Skeletal muscle satellite cell (primary cell): ENCODE measurements around the gene TESK1.
"Not testable (repeated sequence)": the region's sequence is repeated elsewhere in the genome, so short reads cannot be mapped to it uniquely, and the experiment has no call there.

Experiments
- H3K27me3 ChIP-seq: 2 replicates; pipeline ENCODE4 v1.7.0; 2013; ENCODE audit warnings: low read length; ENCODE audit not compliant: control insufficient read depth, insufficient read depth
- H3K36me3 ChIP-seq: 2 replicates; pipeline ENCODE4 v1.7.0; 2013; ENCODE audit warnings: mild to moderate bottlenecking, control low read depth, low read length; ENCODE audit not compliant: insufficient read depth
- H3K4me1 ChIP-seq: 2 replicates; pipeline ENCODE4 v1.7.0; 2013; ENCODE audit warnings: low read length; ENCODE audit not compliant: control insufficient read depth, insufficient read depth
- H3K4me2 ChIP-seq: 2 replicates; pipeline ENCODE4 v1.7.0; 2013; ENCODE audit warnings: mild to moderate bottlenecking, low read length
- H3K4me3 ChIP-seq: 2 replicates; pipeline ENCODE4 v1.7.0; 2013; ENCODE audit warnings: low read length
- H3K9ac ChIP-seq: 2 replicates; pipeline ENCODE4 v1.7.0; 2013; ENCODE audit warnings: mild to moderate bottlenecking, low read depth, low read length, moderate library complexity
- H3K9me3 ChIP-seq: replicated peaks from 2 replicates; pipeline ENCODE4 v1.7.0; 2013; ENCODE audit warnings: mild to moderate bottlenecking, control low read depth, low read length

The TESK1 gene

DNA sequence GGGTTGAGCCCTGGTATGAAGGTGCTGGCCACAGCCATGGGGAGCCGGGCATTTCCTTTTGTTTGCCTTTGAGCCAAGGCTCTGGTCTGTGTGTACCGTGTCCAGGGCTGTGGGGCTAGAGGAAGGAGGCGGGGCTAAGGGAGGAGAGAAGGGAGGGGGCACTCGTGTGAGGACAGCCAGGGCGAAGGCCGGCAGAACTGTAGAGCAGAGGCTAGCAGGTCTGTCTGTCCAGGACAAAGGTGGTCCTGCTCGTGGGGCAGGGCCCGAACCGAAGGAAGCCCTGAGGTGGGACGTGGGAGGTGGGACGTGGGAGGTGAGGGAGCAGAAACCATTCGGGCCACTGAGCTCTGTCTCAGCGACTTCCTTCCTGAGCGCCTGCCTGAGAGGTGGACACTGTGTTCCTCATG, 41.3 kb upstream of the TESK1 start:
- H3K36me3 ChIP-seq: peaks cover 42% of the 10 kb centered on the region
- no peak overlapping the region for H3K4me2 ChIP-seq
- H3K4me3 ChIP-seq: no peak overlapping the region
- H3K9ac ChIP-seq: no peak overlapping the region
- H3K4me1 ChIP-seq: peaks cover 22% of the 10 kb centered on the region
- H3K27me3 ChIP-seq: no peaks in the 10 kb centered on the region
- H3K9me3 ChIP-seq: no peaks in the 10 kb centered on the region

DNA sequence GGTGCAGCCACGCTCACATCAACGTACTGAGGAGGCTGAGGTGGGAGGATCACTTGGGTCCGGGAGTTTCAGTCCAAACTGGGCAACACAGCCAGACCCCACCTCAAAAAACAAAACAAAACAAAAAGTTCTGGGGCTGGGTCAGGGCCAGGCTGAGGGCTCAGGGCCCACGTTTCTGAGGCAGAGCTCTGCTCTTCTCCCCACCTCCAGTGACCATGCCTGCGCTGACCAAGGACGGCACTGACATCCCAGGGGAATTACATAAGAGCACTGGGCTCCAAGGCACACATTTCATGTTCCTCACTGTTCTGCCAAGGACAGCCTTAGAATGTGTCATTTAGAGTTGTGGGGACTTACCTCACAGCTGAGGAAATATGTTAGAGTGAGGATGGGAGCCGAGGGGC, 40.4 kb upstream of the TESK1 start:
- Histone ChIP-seq H3K36me3 (peaks cover 35% of the 10 kb centered on the region), H3K4me1 (peaks cover 22% of the 10 kb centered on the region)

DNA sequence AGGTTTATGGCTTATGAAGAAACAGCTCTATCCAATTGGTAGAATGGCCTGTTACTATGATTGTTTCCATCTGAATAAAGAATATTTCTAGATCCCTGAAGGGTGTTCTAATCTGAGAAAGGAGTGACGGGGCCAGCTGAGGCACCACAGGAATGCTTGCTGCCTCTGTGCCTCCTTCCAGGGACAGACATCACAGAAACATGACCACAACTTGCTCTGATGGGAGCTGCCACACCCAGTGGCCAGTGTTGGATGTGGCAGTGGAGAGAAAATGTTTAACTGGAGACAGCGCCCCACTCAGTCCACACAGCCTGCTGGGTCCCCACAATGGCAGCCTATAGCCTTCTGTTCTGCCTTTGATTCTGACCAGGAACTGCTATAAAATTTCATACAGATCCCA, 38.6 kb upstream of the TESK1 start:
- Histone ChIP-seq H3K36me3 (peaks cover 21% of the 10 kb centered on the region), H3K4me1 (peaks cover 22% of the 10 kb centered on the region), H3K4me3 (no peak overlapping the region), H3K9me3 (no peaks in the 10 kb centered on the region), H3K4me2 (no peak overlapping the region), H3K27me3 (no peaks in the 10 kb centered on the region), H3K9ac (no peak overlapping the region)

More for the DNA sequence above, 40.4 kb upstream of the TESK1 start:
- Histone ChIP-seq H3K4me3 (no peak overlapping the region), H3K4me2 (no peak overlapping the region), H3K27me3 (no peaks in the 10 kb centered on the region), H3K9ac (no peak overlapping the region), H3K9me3 (no peaks in the 10 kb centered on the region)

DNA sequence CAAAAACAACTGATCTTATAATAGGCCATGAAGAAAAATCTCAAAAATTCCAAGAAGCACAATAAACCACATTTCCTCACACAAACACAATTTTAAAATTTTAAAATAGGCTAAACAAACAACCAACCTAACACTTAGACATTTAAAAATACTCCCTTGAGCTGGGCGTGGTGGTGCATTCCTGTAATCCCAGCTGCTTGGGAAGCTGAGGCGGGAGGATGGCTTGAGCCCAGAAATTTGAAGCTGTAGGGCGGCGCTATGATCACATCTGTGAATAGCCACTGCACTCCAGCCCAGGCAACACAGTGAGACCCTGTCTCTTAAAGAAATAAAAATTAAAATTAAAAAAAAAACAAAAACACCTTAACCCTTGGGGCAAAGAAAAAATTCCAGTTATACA, 36.9 kb upstream of the TESK1 start:
- Histone ChIP-seq H3K9ac (no peak overlapping the region), H3K9me3 (no peaks in the 10 kb centered on the region), H3K27me3 (no peaks in the 10 kb centered on the region), H3K4me2 (no peak overlapping the region), H3K4me3 (no peak overlapping the region), H3K4me1 (peaks cover 22% of the 10 kb centered on the region), H3K36me3 (peaks cover 6% of the 10 kb centered on the region)

DNA sequence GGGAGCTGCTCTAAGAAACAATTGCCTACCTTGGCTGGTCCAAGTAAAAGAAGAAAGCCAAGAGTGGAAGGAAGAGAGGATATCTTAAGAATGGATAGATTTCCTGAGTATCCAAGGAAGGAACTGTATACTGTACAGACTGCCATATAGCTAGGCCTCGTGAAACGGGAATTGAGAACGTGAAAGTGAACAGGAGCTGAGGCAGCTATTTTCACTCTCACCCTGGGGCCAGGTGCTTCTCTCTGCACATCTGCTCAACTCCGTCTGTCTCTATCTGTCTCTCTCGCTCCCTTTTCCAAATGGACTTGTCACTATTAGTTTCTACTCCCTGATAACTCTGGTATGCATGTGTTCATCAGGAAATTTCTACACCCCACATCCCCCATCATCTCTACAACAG, 35.9 kb upstream of the TESK1 start:
- no peak overlapping the region for H3K4me3 ChIP-seq
- H3K9ac ChIP-seq: no peak overlapping the region
- H3K9me3 ChIP-seq: no peaks in the 10 kb centered on the region
- H3K36me3 ChIP-seq: peaks cover 4% of the 10 kb centered on the region
- no peaks in the 10 kb centered on the region for H3K27me3 ChIP-seq
- H3K4me1 ChIP-seq: peaks cover 14% of the 10 kb centered on the region
- no peak overlapping the region for H3K4me2 ChIP-seq

DNA sequence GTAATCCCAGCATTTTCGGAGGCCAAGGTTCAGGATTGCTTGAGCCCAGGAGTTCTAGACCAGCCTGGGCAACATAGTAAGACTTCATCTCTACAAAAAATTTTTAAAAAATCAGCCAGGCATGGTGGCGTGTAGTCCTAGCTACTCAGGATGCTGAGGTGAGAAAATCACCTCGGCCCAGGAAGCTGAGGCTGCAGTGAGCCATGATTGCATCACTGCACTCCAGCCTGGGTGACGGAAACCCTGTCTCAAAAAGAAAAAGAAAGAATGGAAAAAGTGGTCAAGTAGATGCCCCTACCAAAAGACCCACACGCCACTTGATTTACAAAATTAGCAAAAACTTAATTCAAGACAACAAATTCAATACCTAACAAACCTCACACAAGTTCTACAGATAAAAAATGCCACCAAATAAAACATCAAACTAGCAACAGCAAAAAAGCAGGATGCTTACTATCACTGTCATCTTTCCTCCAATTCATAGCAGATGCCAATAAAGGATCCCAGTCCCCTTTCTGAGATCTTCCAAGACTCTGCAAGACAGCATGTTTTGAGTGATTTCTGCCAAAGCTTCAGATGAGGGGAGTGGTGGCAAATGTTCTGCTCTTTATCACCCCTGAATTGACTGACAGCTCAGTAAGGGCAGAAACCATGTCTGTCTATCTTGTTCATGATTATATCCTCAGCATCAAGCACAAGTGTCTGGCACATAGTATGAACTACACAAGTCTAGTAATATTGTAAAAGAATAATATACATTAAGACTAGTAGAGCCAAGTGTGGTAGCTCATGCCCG, 34.2 kb upstream of the TESK1 start:
- Histone ChIP-seq H3K27me3 (no peaks in the 10 kb centered on the region), H3K4me2 (no peak overlapping the region), H3K9ac (no peak overlapping the region)

DNA sequence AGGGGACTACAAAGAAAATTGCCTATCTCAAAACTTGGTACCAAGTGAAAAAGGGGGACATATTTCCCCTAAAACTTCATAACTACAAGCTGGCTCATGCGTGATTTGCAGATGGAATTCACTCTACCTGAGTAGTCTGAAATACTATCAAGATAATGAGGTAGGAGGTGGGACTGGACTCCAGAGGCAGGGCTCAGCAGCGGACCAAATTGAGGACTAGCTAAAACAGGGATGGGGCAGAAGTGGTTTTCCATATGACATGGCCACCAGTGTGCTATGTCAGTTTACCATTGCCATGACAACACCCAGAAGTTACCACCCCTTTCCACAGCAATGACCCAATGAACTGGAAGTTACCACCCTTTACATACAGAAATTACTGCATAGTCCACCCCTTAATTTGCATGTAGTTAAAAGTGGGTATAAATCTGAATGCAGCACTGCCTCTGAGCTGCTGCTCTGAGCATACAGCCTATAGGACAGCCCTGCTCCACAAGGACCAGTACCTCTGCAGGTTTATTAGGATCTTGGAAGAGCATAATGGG, 30.4 kb upstream of the TESK1 start:
- Histone ChIP-seq H3K4me2 (no peak overlapping the region), H3K4me1 (no peaks in the 10 kb centered on the region), H3K9me3 (no peaks in the 10 kb centered on the region), H3K36me3 (no peaks in the 10 kb centered on the region), H3K9ac (no peak overlapping the region), H3K4me3 (no peak overlapping the region), H3K27me3 (no peaks in the 10 kb centered on the region)

More for the DNA sequence above, 34.2 kb upstream of the TESK1 start:
- Histone ChIP-seq H3K4me1 (peaks cover 4% of the 10 kb centered on the region), H3K36me3 (no peaks in the 10 kb centered on the region), H3K4me3 (no peak overlapping the region), H3K9me3 (no peaks in the 10 kb centered on the region)

DNA sequence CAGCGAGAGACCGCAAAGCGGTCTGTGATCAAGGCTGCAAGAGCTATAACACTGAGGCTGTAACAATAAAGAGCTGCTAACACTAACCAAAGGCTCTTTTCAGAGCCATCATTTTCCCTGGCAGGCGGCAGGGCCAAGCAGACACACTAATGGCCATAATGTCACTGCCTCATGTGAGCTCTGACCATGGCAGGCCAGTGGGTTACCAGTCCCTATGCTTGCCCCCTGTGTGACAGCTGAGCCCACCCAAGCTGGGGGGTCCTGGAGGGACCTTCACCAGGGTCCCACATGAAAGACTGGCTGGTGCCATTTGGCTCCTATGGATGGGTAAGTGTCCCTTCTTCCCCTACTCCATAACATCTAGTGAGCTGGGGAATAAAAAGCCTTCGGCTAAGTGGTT, 29.6 kb upstream of the TESK1 start:
- Histone ChIP-seq H3K9me3 (peaks cover 3% of the 10 kb centered on the region), H3K9ac (no peak overlapping the region), H3K36me3 (no peaks in the 10 kb centered on the region), H3K4me1 (no peaks in the 10 kb centered on the region), H3K4me2 (no peak overlapping the region), H3K4me3 (no peak overlapping the region), H3K27me3 (no peaks in the 10 kb centered on the region)

DNA sequence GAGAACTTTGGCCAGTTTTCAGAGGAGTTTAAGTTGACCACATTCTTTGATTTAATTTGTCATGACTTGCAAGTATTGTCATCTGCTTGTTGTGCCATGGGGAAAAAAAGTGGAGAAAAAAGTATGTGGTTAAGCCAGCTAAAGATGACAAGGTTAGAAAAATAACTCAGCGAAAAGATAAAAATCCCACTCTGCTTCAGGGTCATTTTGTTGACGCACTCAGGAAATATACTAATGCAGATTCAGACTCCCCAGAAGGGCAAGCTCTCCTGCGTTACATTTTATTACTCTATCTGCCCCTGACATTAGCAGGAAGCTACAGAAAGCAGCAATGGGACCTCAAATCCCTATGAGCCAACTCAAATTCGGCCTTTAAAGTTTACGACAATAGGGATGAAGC, 27.6 kb upstream of the TESK1 start:
- Histone ChIP-seq H3K4me3 (no peak overlapping the region), H3K36me3 (no peaks in the 10 kb centered on the region), H3K27me3 (no peaks in the 10 kb centered on the region), H3K9me3 (peaks cover 3% of the 10 kb centered on the region), H3K4me1 (no peaks in the 10 kb centered on the region), H3K4me2 (no peak overlapping the region), H3K9ac (no peak overlapping the region)

DNA sequence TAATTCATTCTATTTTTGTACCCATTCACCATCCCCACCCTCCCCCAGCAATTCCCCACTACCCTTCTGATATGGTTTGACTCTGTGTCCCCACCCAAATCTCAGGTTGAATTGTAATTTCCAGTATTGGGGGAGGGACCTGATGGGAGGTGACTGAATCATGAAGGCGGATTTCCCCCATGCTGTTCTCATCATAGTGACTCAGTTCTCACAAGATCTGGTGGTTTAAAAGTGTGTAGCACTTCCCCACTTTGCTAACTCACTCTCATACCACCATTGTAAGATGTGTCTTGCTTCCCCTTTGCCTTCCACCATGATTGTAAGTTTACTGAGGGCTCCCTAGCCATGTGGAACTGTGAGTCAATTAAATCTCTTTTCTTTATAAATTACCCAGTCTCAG, 25.9 kb upstream of the TESK1 start:
- Histone ChIP-seq H3K36me3 (no peaks in the 10 kb centered on the region), H3K4me2 (no peak overlapping the region), H3K4me1 (no peaks in the 10 kb centered on the region), H3K4me3 (no peak overlapping the region), H3K9me3 (peaks cover 3% of the 10 kb centered on the region), H3K27me3 (no peaks in the 10 kb centered on the region), H3K9ac (no peak overlapping the region)

DNA sequence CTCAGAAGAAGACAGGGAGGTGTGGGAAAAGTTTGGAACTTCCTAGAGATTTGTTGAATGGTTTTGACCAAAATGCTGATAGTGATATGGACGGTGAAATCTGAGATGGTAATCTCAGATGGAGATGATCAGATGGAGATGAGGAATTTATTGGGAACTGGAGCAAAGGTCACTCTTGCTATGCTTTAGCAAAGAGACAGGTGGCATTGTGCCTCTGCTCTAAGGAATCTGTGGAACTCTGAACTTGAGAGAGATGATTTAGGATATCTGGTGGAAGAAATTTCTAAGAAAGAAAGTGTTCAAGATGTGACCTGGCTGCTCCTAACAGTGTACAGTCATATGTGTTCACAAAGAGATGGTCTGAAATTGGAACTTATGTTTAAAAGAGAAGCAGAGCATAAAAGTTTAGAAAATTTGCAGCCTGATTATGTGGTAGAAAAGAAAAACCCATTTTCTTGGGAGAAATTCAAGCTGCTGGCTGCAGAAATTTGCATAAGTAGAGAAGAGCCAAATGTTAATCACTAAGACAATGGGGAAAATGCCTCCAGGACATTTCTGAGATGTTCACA, 25.3 kb upstream of the TESK1 start:
- not testable (repeated sequence) for H3K27me3 ChIP-seq, H3K9ac ChIP-seq, H3K4me3 ChIP-seq, H3K4me1 ChIP-seq, H3K4me2 ChIP-seq, H3K9me3 ChIP-seq, H3K36me3 ChIP-seq

DNA sequence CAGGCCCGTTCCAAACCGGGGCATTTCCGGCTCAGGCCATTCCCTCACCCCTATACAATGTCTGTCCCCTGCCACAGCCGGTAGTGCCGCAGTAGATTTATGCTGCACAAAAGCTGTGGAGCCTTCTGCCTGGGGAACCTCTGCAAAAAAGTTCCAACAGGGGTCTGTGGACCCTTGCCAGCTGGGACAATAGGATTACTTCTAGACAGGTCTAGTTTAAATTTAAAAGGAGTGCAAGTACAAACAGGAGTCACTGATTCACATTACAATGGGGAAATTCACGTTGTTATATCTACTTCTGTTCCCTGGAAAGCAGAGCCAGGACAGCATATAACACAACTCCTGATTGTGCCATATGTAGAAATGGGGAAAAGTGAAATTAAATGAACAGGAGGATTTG, 21.5 kb upstream of the TESK1 start:
- H3K4me3 ChIP-seq, H3K4me1 ChIP-seq, H3K27me3 ChIP-seq, H3K9me3 ChIP-seq, H3K9ac ChIP-seq, H3K4me2 ChIP-seq, H3K36me3 ChIP-seq: not testable (repeated sequence)
